ENCODE data around the gene FCRL1. TPM values are rescaled to one million over a fixed set of nuclear protein-coding genes. Genes with fewer than 3 reads are reported as not detected.

The FCRL1 gene
- total RNA-seq, 1 experiment from 2014 or later, result not detected

- DNase-seq (ENCODE audit: low spot score), result no peak
- Mint-ChIP-seq H3K4me1 (no peaks in the 10 kb centered on the region), H3K4me3 (no peak overlapping the region), H3K27ac (no peak overlapping the region), H3K36me3 (no peaks in the 10 kb centered on the region), H3K27me3 (ENCODE audit: low read depth) (no peaks in the 10 kb centered on the region; the same call in 1 of the 2 replicates), H3K9me3 (peaks cover 12% of the 10 kb centered on the region)
- no peak for TF ChIP-seq ZBTB21 (CRISPR knock-in tag; IDR thresholded peaks at IDR 0.05; ENCODE audit: borderline replicate concordance)
- ATAC-seq, result no peak
- CTCF ChIA-PET, result interaction anchor here (0.8 kb wide), 1 partner anchor 126 kb away, joined by 3 read pairs; no protein-coding TSS in a partner anchor
- POLR2A ChIA-PET, result no interaction called here
Observed at GRCh38 chr1:157834430-157834829, 14.5 kb upstream of the FCRL1 start.

- Mint-ChIP-seq H3K9me3 (peaks cover 12% of the 10 kb centered on the region), H3K27ac (no peak overlapping the region), H3K36me3 (no peaks in the 10 kb centered on the region), H3K4me3 (no peak overlapping the region), H3K27me3 (ENCODE audit: low read depth) (peaks cover 6% of the 10 kb centered on the region; the same call in 1 of the 2 replicates), H3K4me1 (no peaks in the 10 kb centered on the region)
- no peak for ATAC-seq
- POLR2A ChIA-PET, result interaction anchor here (0.6 kb wide), 1 partner anchor 10 kb away, joined by 3 read pairs; no protein-coding TSS in a partner anchor
- no peak for DNase-seq (ENCODE audit: low spot score)
- TF ChIP-seq NFE2L1 (CRISPR knock-in tag; IDR thresholded peaks at IDR 0.05), result no peak
- no peak for TF ChIP-seq ETV6 (CRISPR knock-in tag; IDR thresholded peaks at IDR 0.05)
- TF ChIP-seq MXD4 (CRISPR knock-in tag; IDR thresholded peaks at IDR 0.05; ENCODE audit: borderline replicate concordance), result no peak
- TF ChIP-seq CREB1 (CRISPR knock-in tag; IDR thresholded peaks at IDR 0.05), result no peak
- TF ChIP-seq ZNF138 (CRISPR knock-in tag; conservative IDR thresholded peaks at IDR 0.05), result no peak
- no peak for TF ChIP-seq ZNF532 (CRISPR knock-in tag; IDR thresholded peaks at IDR 0.05; ENCODE audit: borderline replicate concordance)
- TF ChIP-seq HMGA2 (CRISPR knock-in tag; IDR thresholded peaks at IDR 0.05), result no peak
- no peak for TF ChIP-seq ZNF219 (CRISPR knock-in tag; IDR thresholded peaks at IDR 0.05; ENCODE audit: borderline replicate concordance)
- TF ChIP-seq SOX15 (CRISPR knock-in tag; IDR thresholded peaks at IDR 0.05), result no peak
- no peak for TF ChIP-seq ZNF416 (CRISPR knock-in tag; IDR thresholded peaks at IDR 0.05)
- no peak for TF ChIP-seq TP53 (CRISPR knock-in tag; IDR thresholded peaks at IDR 0.05)
- no peak for TF ChIP-seq ZSCAN18 (CRISPR knock-in tag; IDR thresholded peaks at IDR 0.05)
- TF ChIP-seq NR3C1 (CRISPR knock-in tag; conservative IDR thresholded peaks at IDR 0.05; ENCODE audit: low read depth), result no peak
- no peak for TF ChIP-seq ZNF512 (CRISPR knock-in tag; IDR thresholded peaks at IDR 0.05; ENCODE audit: borderline replicate concordance)
- TF ChIP-seq IRF1 (CRISPR knock-in tag; IDR thresholded peaks at IDR 0.05), result no peak
- no peak for TF ChIP-seq ZNF121 (CRISPR knock-in tag; IDR thresholded peaks at IDR 0.05)
- no peak for TF ChIP-seq E2F1 (CRISPR knock-in tag; IDR thresholded peaks at IDR 0.05)
- no peak for TF ChIP-seq KAT7 (CRISPR knock-in tag; IDR thresholded peaks at IDR 0.05; ENCODE audit: borderline replicate concordance)
- TF ChIP-seq PREB (CRISPR knock-in tag; IDR thresholded peaks at IDR 0.05; ENCODE audit: borderline replicate concordance), result no peak
- CTCF ChIA-PET, result no interaction called here
Observed at GRCh38 chr1:157833145-157833544, 13.2 kb upstream of the FCRL1 start.

Data from WTC11 (cell line).